Activated CD8-positive, alpha-beta T cell treated with anti-CD3 and anti-CD28 coated beads for 36 hours (primary cell): ENCODE results near the gene NDUFC2. TPM values are rescaled to one million over a fixed set of nuclear protein-coding genes. Genes with fewer than 3 reads are reported as not detected.

Experiments used
- ATAC-seq: fragments of 200-7000 bp; cut with Tn5 transposase; one replicate; pipeline ENCODE4 v1.10.0; 2021; ENCODE audit warnings: mild to moderate bottlenecking, moderate library complexity
- CTCF ChIA-PET: fragments of 350-600 bp; sonication (Branson Sonifier 250); formaldehyde crosslinking; loops from one replicate; lab custom pipeline; 2021; ENCODE audit warnings: antibody characterized with exemption; lab: Charles Lee
- POLR2A ChIA-PET: fragments of 350-600 bp; sonication (Branson Sonifier 250); formaldehyde crosslinking; loops from one replicate; lab custom pipeline; 2021; ENCODE audit warnings: antibody characterized with exemption; lab: Charles Lee
- DNase-seq: peaks from one replicate; pipeline ENCODE4 v3.0.0-alpha.2; 2020
- H3K27ac Mint-ChIP-seq: one replicate; pipeline ENCODE4 v1.8.0; 2021; ENCODE audit warnings: mild to moderate bottlenecking, mixed read lengths
- H3K27me3 Mint-ChIP-seq: one replicate; pipeline ENCODE4 v1.8.0; 2021; ENCODE audit warnings: mixed read lengths
- H3K36me3 Mint-ChIP-seq: one replicate; pipeline ENCODE4 v1.8.0; 2021; ENCODE audit warnings: low read depth, mixed read lengths
- H3K4me1 Mint-ChIP-seq: one replicate; pipeline ENCODE4 v1.8.0; 2021; ENCODE audit warnings: low read depth, mixed read lengths
- H3K4me3 Mint-ChIP-seq: one replicate; pipeline ENCODE4 v1.8.0; 2021; ENCODE audit warnings: mild to moderate bottlenecking, moderate library complexity, mixed read lengths
- H3K9me3 Mint-ChIP-seq: one replicate; pipeline ENCODE4 v1.8.0; 2021; ENCODE audit warnings: mixed read lengths
- CTCF ChIP-seq: fragments of 200-600 bp; IDR thresholded peaks from one replicate; pipeline ENCODE4 v1.8.0; 2022; ENCODE audit warnings: antibody characterized with exemption, mild to moderate bottlenecking
- intact Hi-C: fragments of 100-400 bp; cut with micrococcal nuclease; formaldehyde crosslinking; loops from one replicate; pipeline ENCODE4 v1.10.0; 2022
- total RNA-seq, 2 experiments: library from RNA; stranded (reverse); gene quantifications; one replicate each; pipeline ENCODE4 v1.2.3, GENCODE V29; 2021

NDUFC2 gene
- total RNA-seq, 2 experiments from 2014 or later, result 169 to 179 TPM

GRCh38 chr11:78038697-78039313 is 40.9 kb downstream of the NDUFC2 start:
- no peak for ATAC-seq
- ChIA-PET POLR2A (no interaction called here), CTCF (interaction anchor here (2.5 to 3.1 kb wide), 2 partner anchors 39 to 44 kb away, joined by 8 to 10 read pairs; partner anchors contain the start of gene INTS4)
- Mint-ChIP-seq H3K27ac (peak overlapping the region; percentile 35), H3K36me3 (no peaks in the 10 kb centered on the region), H3K27me3 (no peaks in the 10 kb centered on the region), H3K4me1 (peaks cover 21% of the 10 kb centered on the region), H3K4me3 (no peak overlapping the region), H3K9me3 (no peaks in the 10 kb centered on the region)
- intact Hi-C loops, result no loop called here
- no peak for DNase-seq
- TF ChIP-seq CTCF, result no peak

- H3K4me1 Mint-ChIP-seq, result peaks cover 21% of the 10 kb centered on the region
- CTCF ChIA-PET, result interaction anchor here (3.5 kb wide), 1 partner anchor 8 kb away, joined by 26 read pairs; no protein-coding TSS in a partner anchor
- H3K27ac Mint-ChIP-seq, result no peak overlapping the region
- ATAC-seq, result no peak
- H3K27me3 Mint-ChIP-seq, result no peaks in the 10 kb centered on the region
- no peak for DNase-seq
- TF ChIP-seq CTCF, result no peak
- intact Hi-C loops, result no loop called here
- no peak overlapping the region for H3K4me3 Mint-ChIP-seq
- no peaks in the 10 kb centered on the region for H3K36me3 Mint-ChIP-seq
- H3K9me3 Mint-ChIP-seq, result no peaks in the 10 kb centered on the region
- POLR2A ChIA-PET, result no interaction called here
Measured at GRCh38 chr11:78037825-78038620, 41.6 kb downstream of the NDUFC2 start.

GRCh38 chr11:78037056-78037455 is 42.6 kb downstream of the NDUFC2 start:
- ChIA-PET POLR2A (no interaction called here), CTCF (interaction anchor here (3.5 kb wide), 1 partner anchor 9 kb away, joined by 26 read pairs; no protein-coding TSS in a partner anchor)
- no peak overlapping the region for H3K4me3 Mint-ChIP-seq
- no peaks in the 10 kb centered on the region for H3K27me3 Mint-ChIP-seq
- DNase-seq (no peak), ATAC-seq (no peak)
- intact Hi-C loops, result no loop called here
- TF ChIP-seq CTCF, result no peak
- no peaks in the 10 kb centered on the region for H3K36me3 Mint-ChIP-seq
- no peak overlapping the region for H3K27ac Mint-ChIP-seq
- no peaks in the 10 kb centered on the region for H3K9me3 Mint-ChIP-seq
- H3K4me1 Mint-ChIP-seq, result peaks cover 21% of the 10 kb centered on the region

- Mint-ChIP-seq H3K27me3 (no peaks in the 10 kb centered on the region), H3K36me3 (no peaks in the 10 kb centered on the region), H3K9me3 (no peaks in the 10 kb centered on the region), H3K4me1 (peaks cover 19% of the 10 kb centered on the region), H3K27ac (no peak overlapping the region), H3K4me3 (no peak overlapping the region)
- no peak for TF ChIP-seq CTCF
- ChIA-PET POLR2A (interaction anchor here (1.4 kb wide), 1 partner anchor 30 kb away, joined by 3 read pairs; no protein-coding TSS in a partner anchor), CTCF (interaction anchor here (0.8 to 3.5 kb wide), 3 partner anchors 10 to 37 kb away, joined by 3 to 26 read pairs (median 3); no protein-coding TSS in a partner anchor)
- no peak for ATAC-seq
- intact Hi-C loops, result no loop called here
- no peak for DNase-seq
Measured at GRCh38 chr11:78036313-78036712, 43.3 kb downstream of the NDUFC2 start.
